Gastrocnemius medialis (tissue), 4 donors: ENCODE results near the gene INTS11.

Experiments
- POLR2A ChIP-seq, 2 donors: fragments of 450-650 bp; IDR thresholded peaks; one replicate each; pipeline ENCODE4 v1.6.1; 2017; ENCODE audit warnings: antibody characterized with exemption in 2 of 2, mild to moderate bottlenecking in 2 of 2, moderate library complexity in 2 of 2
- TF ChIP-seq, protein P1 (sequence below), 5 experiments: fragments of 450-650 bp in 3 of 5; fragments of 200-600 bp in 2 of 5; sonication (generic) in 2 of 5; IDR thresholded peaks in 4 of 5; conservative IDR thresholded peaks in 1 of 5; 1 replicate in 4 of 5; 2 replicates in 1 of 5; pipeline ENCODE4 v1.5.1; 2016 to 2019; ENCODE audit warnings: antibody characterized with exemption in 5 of 5, mild to moderate bottlenecking in 3 of 5, moderate library complexity in 3 of 5

DNA sequence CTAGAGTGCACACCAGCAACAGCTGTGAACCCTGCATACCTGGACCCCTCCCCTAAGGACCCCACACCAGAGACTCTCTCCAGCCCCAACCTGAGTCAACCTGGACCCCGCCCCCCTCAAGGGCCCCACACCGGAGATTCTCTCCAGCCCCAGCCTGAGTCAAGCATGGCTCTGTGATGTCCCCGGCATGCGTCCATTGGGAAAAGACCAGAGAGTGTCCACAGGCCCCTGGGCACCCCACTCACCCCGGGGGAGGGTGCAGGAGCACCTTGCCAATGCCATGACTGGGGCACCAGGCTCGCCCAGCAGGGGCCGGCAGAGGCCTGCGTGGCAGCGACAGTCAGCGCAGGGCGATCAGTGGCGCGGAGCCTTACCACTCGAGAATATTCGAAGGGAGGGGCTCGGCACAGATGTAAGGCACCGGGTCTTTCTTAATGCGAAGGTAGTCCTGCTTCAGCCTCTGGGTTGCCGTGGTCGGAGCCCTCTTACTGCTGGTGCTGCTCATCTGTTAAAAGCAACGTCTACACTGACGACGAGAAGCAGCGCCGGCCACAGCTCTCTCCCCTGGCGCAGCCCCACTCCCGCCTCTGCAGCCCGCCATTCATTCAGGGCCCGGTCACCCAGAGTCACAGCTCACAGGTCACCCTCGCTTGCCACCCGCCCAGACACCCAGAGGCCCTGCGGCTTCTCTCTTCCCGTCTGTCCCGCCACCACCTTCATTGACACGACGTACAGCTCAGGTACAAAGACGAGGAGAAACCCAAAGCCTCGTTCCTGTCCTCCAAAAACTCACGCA, 56.8 kb downstream of the INTS11 start:
- TF ChIP-seq, protein P1, sequence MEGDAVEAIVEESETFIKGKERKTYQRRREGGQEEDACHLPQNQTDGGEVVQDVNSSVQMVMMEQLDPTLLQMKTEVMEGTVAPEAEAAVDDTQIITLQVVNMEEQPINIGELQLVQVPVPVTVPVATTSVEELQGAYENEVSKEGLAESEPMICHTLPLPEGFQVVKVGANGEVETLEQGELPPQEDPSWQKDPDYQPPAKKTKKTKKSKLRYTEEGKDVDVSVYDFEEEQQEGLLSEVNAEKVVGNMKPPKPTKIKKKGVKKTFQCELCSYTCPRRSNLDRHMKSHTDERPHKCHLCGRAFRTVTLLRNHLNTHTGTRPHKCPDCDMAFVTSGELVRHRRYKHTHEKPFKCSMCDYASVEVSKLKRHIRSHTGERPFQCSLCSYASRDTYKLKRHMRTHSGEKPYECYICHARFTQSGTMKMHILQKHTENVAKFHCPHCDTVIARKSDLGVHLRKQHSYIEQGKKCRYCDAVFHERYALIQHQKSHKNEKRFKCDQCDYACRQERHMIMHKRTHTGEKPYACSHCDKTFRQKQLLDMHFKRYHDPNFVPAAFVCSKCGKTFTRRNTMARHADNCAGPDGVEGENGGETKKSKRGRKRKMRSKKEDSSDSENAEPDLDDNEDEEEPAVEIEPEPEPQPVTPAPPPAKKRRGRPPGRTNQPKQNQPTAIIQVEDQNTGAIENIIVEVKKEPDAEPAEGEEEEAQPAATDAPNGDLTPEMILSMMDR (IDR thresholded peaks at IDR 0.05 in 4 of 5, conservative IDR thresholded peaks at IDR 0.05 in 1 of 5), result no peak
- TF ChIP-seq POLR2A (IDR thresholded peaks at IDR 0.05), result no peak
